Mesendoderm (in vitro differentiated cells): Measurements from ENCODE around the gene HARBI1. TPM values are rescaled to one million over a fixed set of nuclear protein-coding genes. Genes with fewer than 3 reads are reported as not detected.

Experiments
- DNase-seq: peaks from one replicate; pipeline ENCODE4 v3.0.0; 2013
- H2AK5ac ChIP-seq: 2 replicates; pipeline ENCODE4 v1.6.1; 2013; ENCODE audit warnings: low read length, inconsistent platforms
- H2BK120ac ChIP-seq: 2 replicates; pipeline ENCODE4 v1.6.1; 2013; ENCODE audit warnings: low read depth, mild to moderate bottlenecking, low read length, moderate library complexity, mixed read lengths
- H2BK15ac ChIP-seq: replicated peaks from 2 replicates; pipeline ENCODE4 v1.6.1; 2013; ENCODE audit warnings: low read depth, mild to moderate bottlenecking, moderate library complexity
- H2BK5ac ChIP-seq: 2 replicates; pipeline ENCODE4 v1.6.1; 2013; ENCODE audit warnings: low read length, inconsistent platforms
- H3K18ac ChIP-seq: 2 replicates; pipeline ENCODE4 v1.6.1; 2013; ENCODE audit warnings: mild to moderate bottlenecking, low read length, mixed read lengths
- H3K23ac ChIP-seq: one replicate; pipeline ENCODE4 v1.6.1; 2013; ENCODE audit warnings: low read length
- H3K27ac ChIP-seq: 2 replicates; pipeline ENCODE4 v1.5.1; 2013; ENCODE audit warnings: low read depth, mild to moderate bottlenecking, inconsistent platforms, low read length, moderate library complexity
- H3K27me3 ChIP-seq: 2 replicates; pipeline ENCODE4 v1.6.1; 2013; ENCODE audit warnings: low read length, control low read depth, mild to moderate bottlenecking, inconsistent platforms; ENCODE audit not compliant: insufficient read depth, poor library complexity
- H3K36me3 ChIP-seq: 2 replicates; pipeline ENCODE4 v1.6.1; 2013; ENCODE audit warnings: low read length, inconsistent platforms; ENCODE audit not compliant: control insufficient read depth, insufficient read depth
- H3K4ac ChIP-seq: one replicate; pipeline ENCODE4 v1.6.1; 2013; ENCODE audit warnings: low read depth, mild to moderate bottlenecking, low read length, moderate library complexity
- H3K4me1 ChIP-seq: 2 replicates; pipeline ENCODE4 v1.6.1; 2013; ENCODE audit warnings: low read depth, low read length, inconsistent platforms; ENCODE audit not compliant: control insufficient read depth
- H3K4me2 ChIP-seq: 2 replicates; pipeline ENCODE4 v1.6.1; 2013; ENCODE audit warnings: low read length
- H3K4me3 ChIP-seq: 2 replicates; pipeline ENCODE4 v1.5.1; 2013; ENCODE audit warnings: mild to moderate bottlenecking, low read length
- H3K56ac ChIP-seq: one replicate; pipeline ENCODE4 v1.6.1; 2013; ENCODE audit warnings: low read length
- H3K79me1 ChIP-seq: 2 replicates; pipeline ENCODE4 v1.6.1; 2013; ENCODE audit warnings: low read length, inconsistent platforms
- H3K79me2 ChIP-seq: 2 replicates; pipeline ENCODE4 v1.6.1; 2013; ENCODE audit warnings: mild to moderate bottlenecking, low read length; ENCODE audit not compliant: control insufficient read depth, insufficient read depth
- H3K9ac ChIP-seq: 2 replicates; pipeline ENCODE4 v1.6.1; 2013; ENCODE audit warnings: low read length, inconsistent platforms
- H4K5ac ChIP-seq: one replicate; pipeline ENCODE4 v1.6.1; 2013; ENCODE audit warnings: low read length
- H4K8ac ChIP-seq: one replicate; pipeline ENCODE4 v1.6.1; 2013; ENCODE audit warnings: low read depth, mild to moderate bottlenecking, control low read depth, low read length, moderate library complexity
- WGBS: extraction: QIAGEN DNeasy Blood & Tissue Kit; methylation state at CpG from one replicate; pipeline ENCODE4 v1.1.7; 2013; ENCODE audit warnings: low lambda C conversion rate, missing lambda C conversion rate; ENCODE audit not compliant: insufficient coverage; ENCODE audit errors: extremely low coverage; 5-methylcytosine and 5-hydroxymethylcytosine counted together
- polyA plus RNA-seq, 2 experiments: library from polyadenylated mRNA; stranded (reverse); fragments of 200-250 nt; gene quantifications; one replicate each; pipeline ENCODE4 v1.2.3, GENCODE V29; 2013

The HARBI1 gene
- 3.2 TPM for polyA plus RNA-seq (2013, experiment 1 of 2)
- polyA plus RNA-seq (2013, experiment 2 of 2) = 2.9 TPM

DNA sequence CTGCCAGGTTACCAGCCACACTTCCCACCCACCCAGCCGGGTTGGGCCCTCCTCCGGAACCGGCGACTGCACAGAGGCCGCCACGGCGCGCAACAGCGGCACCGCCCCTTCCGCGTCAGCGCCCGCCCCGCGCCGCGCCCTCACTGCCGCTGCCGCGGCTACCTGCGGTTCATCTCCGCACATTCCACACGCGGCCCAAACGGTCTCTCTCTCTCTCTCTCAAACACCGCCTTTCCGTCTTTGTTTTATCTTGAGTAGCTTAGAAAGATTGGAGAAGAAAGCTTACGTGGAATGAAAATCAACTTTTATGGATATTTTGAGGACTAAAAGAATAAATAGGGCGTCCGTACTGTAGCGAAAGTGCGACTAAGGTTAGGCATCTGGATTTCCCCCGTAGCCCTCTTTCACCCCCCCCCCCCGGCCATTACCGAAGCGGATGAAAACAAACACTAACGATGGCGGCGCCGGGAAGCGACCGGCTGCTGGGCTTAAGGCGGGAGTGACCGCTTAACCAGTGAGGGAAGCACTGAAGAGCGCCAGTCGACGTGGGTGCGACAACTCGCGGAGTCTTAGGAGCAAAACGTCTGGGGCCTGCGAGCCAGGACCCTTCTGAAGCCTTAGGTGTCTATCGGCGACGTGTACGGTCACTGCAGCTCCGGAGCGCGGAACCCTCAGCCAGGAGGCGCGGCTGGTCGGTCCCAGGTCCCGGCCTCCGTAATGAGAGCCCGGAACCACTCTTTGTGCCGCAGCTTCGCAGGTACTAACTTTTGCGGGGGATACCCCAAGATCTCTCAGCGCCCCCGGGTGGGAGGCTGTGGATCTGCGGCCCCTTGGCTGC is at the start of gene HARBI1, which contains the start of gene ATG13:
Gene HARBI1 (minus strand): TSS at position 94 of the 838 bp plus-strand sequence. CDS start 990 bp downstream, outside the sequence.
Gene ATG13 (plus strand): TSS at position 420 of the 838 bp plus-strand sequence. CDS start 26,739 bp downstream, outside the sequence.
- Histone ChIP-seq H3K27ac (peak within 1 kb of the TSS; percentile 83), H3K27me3 (no peaks in the 10 kb centered on the region), H3K4me2 (peak within 1 kb of the TSS; percentile 86), H3K36me3 (no peaks in the 10 kb centered on the region), H4K8ac (no peak within 1 kb of the TSS), H3K18ac (peak within 1 kb of the TSS; percentile 32), H3K79me1 (peaks cover 3% of the 10 kb centered on the region), H3K4me3 (peak within 1 kb of the TSS; percentile 94), H3K4me1 (no peaks in the 10 kb centered on the region), H3K79me2 (peaks cover 13% of the 10 kb centered on the region), H3K9ac (peak within 1 kb of the TSS; percentile 94), H3K56ac (peak within 1 kb of the TSS; percentile 99), H2BK5ac (peak within 1 kb of the TSS; percentile 31), H2BK15ac (no peak within 1 kb of the TSS), H2BK120ac (no peak within 1 kb of the TSS), H2AK5ac (no peak within 1 kb of the TSS), H3K4ac (peak within 1 kb of the TSS; percentile 90), H4K5ac (peak within 1 kb of the TSS; percentile 59), H3K23ac (no peak within 1 kb of the TSS)
- peak; percentile 93 for DNase-seq
- no CpG with 5 or more reads among the region's 72 CpGs for WGBS

- no peak overlapping the region for H3K56ac ChIP-seq
- no peak overlapping the region for H2BK15ac ChIP-seq
- H3K4me2 ChIP-seq = no peak overlapping the region
- no peak overlapping the region for H3K27ac ChIP-seq
- no peak overlapping the region for H4K5ac ChIP-seq
- H3K23ac ChIP-seq = no peak overlapping the region
- no peaks in the 10 kb centered on the region for H3K27me3 ChIP-seq
- H3K4ac ChIP-seq = no peak overlapping the region
- H3K4me1 ChIP-seq = no peaks in the 10 kb centered on the region
- no peak overlapping the region for H2BK120ac ChIP-seq
- no peak overlapping the region for H2AK5ac ChIP-seq
- no peak overlapping the region for H2BK5ac ChIP-seq
- WGBS = no CpG with 5 or more reads among the region's 5 CpGs
- H3K4me3 ChIP-seq = no peak overlapping the region
- no peak overlapping the region for H4K8ac ChIP-seq
- no peaks in the 10 kb centered on the region for H3K79me2 ChIP-seq
- no peak overlapping the region for H3K9ac ChIP-seq
- H3K36me3 ChIP-seq = peaks cover 9% of the 10 kb centered on the region
- no peak overlapping the region for H3K18ac ChIP-seq
- no peak for DNase-seq
- no peaks in the 10 kb centered on the region for H3K79me1 ChIP-seq
Measured at GRCh38 chr11:46666516-46666915, 49.5 kb upstream of the HARBI1 start.

DNA sequence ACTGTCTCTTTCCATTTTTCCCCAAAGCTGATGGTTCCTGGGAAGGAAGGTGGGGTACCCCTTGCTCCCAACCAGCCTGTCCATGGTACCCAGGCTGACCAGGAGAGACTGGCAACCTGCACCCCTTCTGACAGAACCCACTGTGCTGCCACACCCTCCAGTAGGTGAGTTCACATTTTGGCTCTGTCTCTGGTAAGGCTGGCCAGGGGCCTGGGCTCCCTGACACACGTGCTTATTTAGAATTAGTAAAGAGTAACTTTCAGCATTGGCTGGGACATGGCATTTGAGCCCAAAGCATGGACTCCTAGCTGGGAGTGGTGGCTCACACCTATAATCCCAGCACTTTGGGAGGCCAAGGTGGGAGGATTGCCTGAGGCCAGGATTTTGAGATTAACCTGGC is 48.3 kb upstream of the HARBI1 start:
- Histone ChIP-seq H3K4ac (no peak overlapping the region), H2BK120ac (no peak overlapping the region), H3K27me3 (no peaks in the 10 kb centered on the region), H3K4me1 (no peaks in the 10 kb centered on the region), H3K23ac (no peak overlapping the region), H3K4me2 (no peak overlapping the region), H2BK15ac (no peak overlapping the region), H3K27ac (no peak overlapping the region), H3K4me3 (no peak overlapping the region), H3K79me2 (no peaks in the 10 kb centered on the region), H4K8ac (no peak overlapping the region), H4K5ac (no peak overlapping the region), H2BK5ac (no peak overlapping the region), H3K36me3 (peaks cover 9% of the 10 kb centered on the region), H3K79me1 (no peaks in the 10 kb centered on the region), H2AK5ac (no peak overlapping the region), H3K18ac (no peak overlapping the region), H3K56ac (no peak overlapping the region), H3K9ac (no peak overlapping the region)
- no peak for DNase-seq
- WGBS = no CpG with 5 or more reads among the region's 1 CpG

GRCh38 chr11:46664612-46665011 is 47.6 kb upstream of the HARBI1 start:
- Histone ChIP-seq H2BK5ac (no peak overlapping the region), H3K79me2 (no peaks in the 10 kb centered on the region), H3K4me1 (no peaks in the 10 kb centered on the region), H2AK5ac (no peak overlapping the region), H3K4ac (no peak overlapping the region), H3K27ac (no peak overlapping the region), H3K9ac (no peak overlapping the region), H3K23ac (no peak overlapping the region), H3K56ac (no peak overlapping the region), H4K8ac (no peak overlapping the region), H4K5ac (no peak overlapping the region), H3K27me3 (no peaks in the 10 kb centered on the region), H3K18ac (no peak overlapping the region), H2BK15ac (no peak overlapping the region), H2BK120ac (no peak overlapping the region), H3K36me3 (peaks cover 8% of the 10 kb centered on the region), H3K4me3 (no peak overlapping the region), H3K4me2 (no peak overlapping the region), H3K79me1 (no peaks in the 10 kb centered on the region)
- DNase-seq = peak; percentile 59
- WGBS = no CpG with 5 or more reads among the region's 6 CpGs

DNA sequence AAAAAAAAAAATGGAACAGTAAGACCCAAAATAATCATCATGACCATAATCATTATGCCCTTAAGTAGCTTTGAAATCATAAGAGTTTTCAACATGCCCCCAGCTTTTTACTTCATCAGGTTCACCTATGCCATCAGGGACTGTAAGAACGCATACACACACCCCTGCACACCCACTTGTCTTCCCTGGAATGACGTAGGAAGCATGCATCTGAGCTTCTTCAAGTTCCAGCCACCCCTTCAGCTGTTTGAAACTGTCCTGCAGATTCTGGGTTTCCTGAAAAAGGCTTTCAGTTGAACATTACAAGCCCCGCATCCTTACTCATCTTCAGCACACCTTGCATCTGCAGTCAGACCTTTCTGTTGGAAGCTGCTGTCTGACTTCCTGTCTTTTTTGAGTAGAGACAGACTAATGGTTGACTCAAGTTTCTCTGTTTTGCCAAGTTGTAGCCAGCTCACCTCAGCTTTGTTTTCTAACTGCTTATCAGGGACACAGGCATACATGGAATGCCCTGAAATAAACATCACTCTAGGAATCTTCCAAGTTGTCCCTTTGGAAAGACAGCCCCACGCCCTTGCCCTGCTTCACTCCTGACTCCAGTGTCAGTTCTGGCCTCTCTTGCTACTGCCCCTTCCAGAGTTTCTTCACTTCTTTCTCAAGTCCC is 46.4 kb upstream of the HARBI1 start:
- DNase-seq = no peak
- H4K8ac ChIP-seq = no peak overlapping the region
- H2BK15ac ChIP-seq = no peak overlapping the region
- H2AK5ac ChIP-seq = no peak overlapping the region
- H3K9ac ChIP-seq = no peak overlapping the region
- H3K27ac ChIP-seq = no peak overlapping the region
- H3K79me2 ChIP-seq = no peaks in the 10 kb centered on the region
- H4K5ac ChIP-seq = no peak overlapping the region
- no peak overlapping the region for H3K18ac ChIP-seq
- H2BK5ac ChIP-seq = no peak overlapping the region
- H3K4ac ChIP-seq = no peak overlapping the region
- WGBS = no CpG with 5 or more reads among the region's 4 CpGs
- no peak overlapping the region for H2BK120ac ChIP-seq
- H3K36me3 ChIP-seq = peaks cover 7% of the 10 kb centered on the region
- H3K79me1 ChIP-seq = no peaks in the 10 kb centered on the region
- H3K27me3 ChIP-seq = no peaks in the 10 kb centered on the region
- H3K4me1 ChIP-seq = no peaks in the 10 kb centered on the region
- no peak overlapping the region for H3K56ac ChIP-seq
- H3K4me3 ChIP-seq = no peak overlapping the region
- no peak overlapping the region for H3K23ac ChIP-seq
- H3K4me2 ChIP-seq = no peak overlapping the region
